NCI-H460 (cell line): ENCODE results near the gene MYMX. TPM values are rescaled to one million over a fixed set of nuclear protein-coding genes. Genes with fewer than 3 reads are reported as not detected.

Source experiments
- DNase-seq: peaks from one replicate; pipeline ENCODE4 v3.0.0-alpha.2; 2016; ENCODE audit warnings: low read depth; ENCODE audit errors: extremely low read depth
- total RNA-seq: library from RNA; depleted of rRNA; stranded (reverse); fragments of >200 nt; shearing (Covaris generic); gene quantifications from 2 replicates; pipeline ENCODE4 v1.2.3, GENCODE V29; 2014

The MYMX gene
- total RNA-seq, 1 experiment from 2014 or later, result not detected

DNA sequence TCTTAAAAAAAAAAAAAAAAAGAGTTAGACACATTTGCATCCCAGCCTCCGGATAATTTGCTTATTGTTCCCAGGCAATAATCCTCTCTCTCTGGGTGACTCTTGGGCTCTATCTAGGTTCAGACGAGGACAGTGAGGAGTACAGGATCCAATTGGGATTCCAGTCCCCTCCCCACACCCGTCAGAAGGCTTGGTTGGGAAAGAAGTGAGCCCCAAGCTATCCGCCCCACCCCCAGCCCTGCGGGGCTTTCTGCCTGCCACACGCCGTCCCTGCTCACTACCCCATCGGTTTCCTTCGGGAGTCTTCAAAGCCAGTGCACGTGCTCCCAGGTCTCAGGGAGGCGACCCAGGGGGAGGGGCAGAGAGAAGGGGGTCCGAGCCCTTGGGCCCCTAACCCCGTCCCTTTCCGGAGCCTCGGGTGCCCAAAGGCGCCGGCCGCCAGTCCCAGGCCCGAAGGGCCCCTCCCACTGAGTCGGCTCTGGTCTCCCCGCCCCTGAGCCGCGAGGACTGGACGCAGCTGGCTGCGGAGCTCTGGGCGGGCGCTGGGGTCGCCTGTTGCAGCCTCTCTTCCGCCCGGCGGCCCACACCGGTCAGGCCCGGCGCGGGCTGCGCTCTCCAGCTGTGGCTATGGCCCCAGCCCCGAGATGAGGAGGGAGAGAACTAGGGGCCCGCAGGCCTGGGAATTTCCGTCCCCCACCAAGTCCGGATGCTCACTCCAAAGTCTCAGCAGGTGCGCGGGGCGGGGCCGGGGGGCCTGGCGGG lies 2.5 kb downstream of the MYMX start:
- DNase-seq, result no peak

- no peak for DNase-seq
Observed at GRCh38 chr6:44219815-44220784, 3.4 kb downstream of the MYMX start.

DNA sequence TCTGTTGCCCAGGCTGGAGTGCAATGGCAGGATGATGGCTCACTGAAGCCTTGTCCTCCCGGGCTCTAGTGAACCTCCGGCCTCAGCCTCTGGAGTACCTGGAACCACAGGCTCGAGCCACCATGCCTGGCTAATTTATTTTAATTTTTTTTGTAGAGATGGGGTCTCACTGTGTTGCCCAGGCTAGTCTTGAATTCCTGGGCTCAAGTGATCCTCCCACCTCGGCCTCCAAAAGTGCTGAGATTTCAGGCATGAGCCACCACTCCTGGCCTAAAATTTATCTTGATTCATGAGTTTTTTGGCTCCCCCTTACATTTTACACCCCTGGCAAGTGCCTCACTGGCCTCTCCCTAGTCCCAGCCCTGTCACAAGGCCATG lies 4.2 kb downstream of the MYMX start:
- DNase-seq, result no peak

GRCh38 chr6:44221291-44221960 lies 4.7 kb downstream of the MYMX start:
- peak; percentile 67 for DNase-seq

DNA sequence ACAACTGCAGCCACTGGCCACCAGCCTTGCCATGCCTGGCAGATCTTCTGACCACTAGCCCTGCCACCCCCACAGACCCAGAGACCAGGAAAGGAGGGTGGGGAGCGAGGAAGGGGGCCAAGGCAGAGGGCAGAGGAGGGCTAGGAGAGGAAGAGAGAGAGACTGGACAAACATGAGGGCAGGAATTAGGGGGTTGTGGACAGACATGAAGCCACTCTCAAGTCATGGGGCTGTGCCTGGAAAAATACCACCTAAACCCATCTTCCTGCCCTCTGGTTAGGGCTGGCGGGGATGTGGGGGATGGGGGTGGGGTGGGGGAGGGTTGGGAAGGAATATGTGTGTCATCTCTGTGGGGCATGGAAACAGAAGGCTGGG lies 5.2 kb downstream of the MYMX start:
- no peak for DNase-seq

DNA sequence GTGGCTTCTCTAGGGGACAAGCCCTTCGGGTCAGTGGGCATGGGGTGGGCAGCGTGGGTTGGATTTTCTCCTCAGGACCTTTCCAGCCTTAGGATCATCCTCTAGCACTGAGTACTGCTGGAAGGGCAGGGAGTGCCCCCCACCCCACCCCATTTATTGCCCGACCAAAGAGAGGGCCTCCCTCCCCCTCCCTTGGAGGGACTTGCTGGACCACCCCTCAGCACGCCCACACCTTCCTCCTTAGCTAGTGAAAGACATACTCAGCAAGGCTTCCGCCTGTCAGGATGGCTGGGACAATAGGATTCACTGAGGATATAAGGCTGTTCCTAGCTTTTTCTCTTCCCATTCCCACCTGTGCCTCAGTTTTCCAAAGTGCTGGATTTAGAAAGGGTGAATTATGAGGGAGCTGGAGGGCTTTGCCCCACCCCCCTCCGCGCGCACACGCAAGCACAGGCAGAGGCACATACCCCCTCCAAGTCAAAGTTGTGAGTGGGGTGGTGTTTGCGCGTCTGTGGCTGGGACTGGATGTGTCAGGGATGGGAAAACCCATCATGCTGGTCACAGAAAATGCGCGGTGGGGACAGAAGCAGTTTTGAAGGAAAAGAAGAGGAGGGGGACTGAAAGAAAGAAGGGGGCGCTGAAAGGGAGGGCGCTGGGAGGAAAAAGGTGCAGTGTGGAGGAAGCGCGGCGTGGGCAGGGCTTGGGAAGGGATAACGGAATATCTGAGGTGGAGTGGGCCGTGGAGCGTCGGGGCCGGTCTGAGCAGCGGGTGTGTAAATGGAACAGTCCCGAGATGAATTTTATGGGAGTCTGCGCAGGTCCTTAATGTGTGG lies 6.0 kb downstream of the MYMX start:
- DNase-seq, result no peak

DNA sequence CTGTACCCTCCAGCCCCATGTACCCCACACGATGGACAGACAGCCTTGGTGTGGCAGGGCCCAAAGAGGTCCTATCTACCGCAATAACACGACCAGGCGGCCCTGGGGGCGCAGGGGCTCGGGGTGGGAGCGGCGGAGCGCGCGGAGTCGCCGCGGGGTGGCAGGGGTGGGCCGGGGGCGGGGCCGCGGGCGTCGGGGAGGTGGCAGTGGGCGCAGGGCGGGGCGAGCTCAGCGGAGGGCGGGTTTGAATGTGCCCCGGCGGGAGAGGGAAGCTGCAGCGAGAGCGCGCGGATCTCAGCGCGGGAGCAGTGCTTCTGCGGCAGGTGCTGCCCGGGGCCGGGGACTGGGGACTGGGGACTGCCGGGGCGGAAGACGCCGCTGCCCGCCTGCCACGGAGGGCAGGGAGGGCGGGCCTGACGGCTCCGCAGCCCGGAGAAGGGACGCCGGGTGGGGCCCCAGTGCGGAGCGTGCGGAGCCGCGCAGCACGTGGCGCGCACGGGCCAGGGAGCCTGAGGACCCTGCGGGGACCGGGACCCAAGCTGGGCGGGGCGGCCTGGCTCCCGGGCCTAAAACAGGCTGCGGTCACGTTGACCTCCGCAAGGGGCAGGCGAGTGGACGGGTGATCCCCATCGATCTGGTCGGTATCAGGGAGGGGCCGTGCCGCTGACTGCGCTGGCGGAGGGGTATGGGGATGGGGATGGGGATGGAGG lies 6.7 kb downstream of the MYMX start, which contains the start of gene SLC29A1:
TSS of gene SLC29A1 (plus strand) at position 277 of the 710 bp plus-strand sequence. CDS start 3,719 bp downstream, outside the sequence.
- peak; percentile 45 for DNase-seq

GRCh38 chr6:44224029-44224964 lies 7.6 kb downstream of the MYMX start:
- DNase-seq, result no peak

DNA sequence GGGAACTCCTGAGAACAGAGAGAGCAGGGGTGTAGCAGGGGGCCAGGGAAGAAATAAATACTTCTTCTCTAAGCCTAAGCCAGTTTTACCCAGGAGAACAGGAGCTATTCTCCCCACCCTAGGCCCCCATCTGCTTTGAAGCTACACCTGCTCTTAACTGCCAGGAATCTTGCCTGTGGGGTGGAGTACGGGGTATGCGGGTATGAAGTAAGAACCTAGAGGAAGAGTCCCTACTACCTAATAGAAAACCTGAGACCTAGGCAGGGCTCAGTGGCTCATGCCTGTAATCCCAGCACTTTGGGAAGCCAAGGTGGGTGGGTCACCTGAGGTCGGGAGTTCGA lies 8.2 kb downstream of the MYMX start:
- DNase-seq, result no peak

GRCh38 chr6:44225579-44226325 lies 9.0 kb downstream of the MYMX start:
- DNase-seq, result no peak

- no peak for DNase-seq
Observed at GRCh38 chr6:44226368-44227147, 9.8 kb downstream of the MYMX start.

DNA sequence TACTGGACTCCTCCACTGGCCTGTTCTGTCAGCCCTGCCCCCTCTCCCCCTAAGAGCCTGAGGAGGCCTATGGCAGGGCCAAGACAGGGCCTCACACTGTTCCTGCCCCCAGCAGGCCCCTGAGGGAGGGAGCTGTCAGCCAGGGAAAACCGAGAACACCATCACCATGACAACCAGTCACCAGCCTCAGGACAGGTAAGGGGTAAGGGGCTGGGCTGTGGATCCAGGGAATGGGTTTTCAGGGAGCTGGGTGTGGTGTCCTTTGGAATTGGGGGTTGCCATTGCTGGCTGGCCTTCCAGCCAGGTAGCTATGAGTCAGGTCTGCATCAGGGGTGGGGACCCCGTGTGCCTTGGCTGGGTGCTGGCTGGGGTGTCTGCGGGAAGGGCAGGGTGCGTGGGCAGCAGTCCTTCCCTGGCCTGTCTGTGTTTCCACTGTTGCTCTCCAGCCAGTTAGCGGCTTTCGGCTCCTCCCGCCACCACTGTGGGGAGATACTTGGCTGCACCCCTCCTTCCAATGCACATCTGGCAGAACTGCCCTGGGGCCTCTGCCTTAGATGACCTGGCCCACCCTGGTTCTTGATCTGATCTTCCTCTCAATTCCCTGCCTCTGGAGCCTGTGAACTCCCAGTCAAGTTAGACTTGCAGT lies 10.5 kb downstream of the MYMX start:
- no peak for DNase-seq

DNA sequence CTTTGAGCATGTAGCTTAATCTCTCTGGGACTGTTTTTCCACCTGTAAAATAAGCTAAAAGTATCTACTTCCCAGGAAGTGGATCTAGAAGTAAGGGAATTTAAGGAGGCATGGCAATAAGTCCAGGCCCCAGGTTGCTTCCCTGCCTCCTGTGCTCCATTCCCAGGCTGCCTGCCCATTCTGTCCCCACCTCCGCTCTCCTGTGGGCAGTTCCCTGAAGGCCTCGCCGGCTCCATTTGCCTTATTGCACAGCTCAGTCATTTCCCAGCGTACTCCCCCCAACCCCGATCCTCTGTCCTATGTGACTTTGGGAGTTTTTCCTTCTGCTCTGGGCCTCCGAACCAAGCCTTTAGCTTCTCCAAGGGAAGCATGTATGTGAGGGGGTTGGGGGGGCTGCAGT lies 11.3 kb downstream of the MYMX start:
- DNase-seq, result no peak

- no peak for DNase-seq
Observed at GRCh38 chr6:44228433-44228832, 11.7 kb downstream of the MYMX start.

DNA sequence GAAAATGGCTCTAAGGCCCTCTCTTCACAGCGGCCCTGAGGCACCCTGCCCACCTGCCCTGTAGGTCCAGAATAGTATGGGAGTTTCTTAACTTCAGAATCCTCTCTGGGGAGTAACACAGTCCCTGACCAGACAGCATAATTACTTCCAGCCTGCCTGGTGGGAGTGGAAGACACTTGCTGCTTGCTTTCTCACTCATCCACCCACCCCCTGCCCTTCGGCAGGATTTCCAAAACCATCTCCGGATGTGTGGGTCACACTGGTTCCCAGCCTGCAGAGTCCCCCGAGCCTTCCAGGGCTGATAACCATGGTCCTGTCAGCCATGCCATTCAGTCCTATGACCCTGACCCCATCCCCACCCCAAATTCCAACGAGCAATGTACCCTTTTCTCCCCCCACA lies 12.1 kb downstream of the MYMX start:
- no peak for DNase-seq

GRCh38 chr6:44229376-44230033 lies 12.8 kb downstream of the MYMX start:
- DNase-seq, result no peak
